Activated T-cell treated with anti-CD3 and anti-CD28 coated beads for 24 hours (primary cell): ENCODE results near the gene ST8SIA2.

Experiments
- DNase-seq: peaks from one replicate; pipeline ENCODE4 v3.0.0-alpha.2; 2020; ENCODE audit warnings: low read depth

The ST8SIA2 gene

DNA sequence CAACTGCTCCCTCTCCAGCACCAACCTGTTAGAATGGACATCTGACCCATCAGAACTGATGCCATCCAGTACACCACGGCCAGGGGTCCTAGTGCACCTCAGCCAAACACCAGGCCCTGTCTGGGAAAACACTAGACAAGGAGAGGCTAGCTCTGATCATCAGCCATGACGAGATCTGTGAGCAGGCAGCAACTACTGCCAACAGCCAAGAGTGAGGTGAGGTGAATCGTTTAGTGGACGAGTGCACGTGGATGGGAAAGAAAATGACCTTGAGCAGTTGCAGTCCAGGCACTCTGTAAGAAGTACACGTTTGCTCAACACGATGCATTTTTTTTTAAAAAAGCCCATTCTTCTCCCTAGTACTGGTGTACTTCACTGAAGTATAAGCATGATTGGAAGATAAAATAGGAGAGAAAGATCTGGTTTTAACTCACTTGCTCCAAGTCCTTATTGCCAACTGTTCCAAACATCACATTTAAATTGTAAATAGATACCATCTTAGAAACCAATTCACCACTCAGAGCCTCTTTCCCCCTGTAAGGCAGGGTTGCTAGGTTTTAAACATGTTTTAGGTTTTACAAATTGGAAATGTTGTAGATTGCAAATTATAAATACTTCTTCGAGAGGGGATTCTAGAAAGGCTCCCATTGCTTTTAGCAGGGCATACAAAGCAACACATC is 5.7 kb downstream of the ST8SIA2 start:
- DNase-seq: no peak

DNA sequence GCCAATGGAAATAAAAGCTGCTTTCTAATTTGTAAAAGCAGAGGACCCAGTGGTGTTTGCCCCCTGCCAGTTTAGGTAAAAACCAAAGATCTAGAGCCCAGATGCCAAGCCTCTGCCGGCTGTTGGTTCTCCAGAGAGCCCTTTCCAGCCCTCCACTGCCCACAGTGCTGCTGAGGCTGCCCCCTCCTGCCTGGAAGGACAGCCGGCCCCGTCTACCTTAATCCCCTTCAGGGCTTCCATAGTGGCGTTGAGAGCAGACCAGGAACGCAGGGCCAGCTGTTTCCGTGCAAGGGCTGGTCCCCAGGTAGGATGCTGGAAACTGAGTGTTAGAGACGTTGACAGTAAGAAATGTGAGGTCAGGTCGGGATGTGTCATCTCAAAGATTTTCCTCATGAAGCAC is 6.9 kb downstream of the ST8SIA2 start:
- no peak for DNase-seq

DNA sequence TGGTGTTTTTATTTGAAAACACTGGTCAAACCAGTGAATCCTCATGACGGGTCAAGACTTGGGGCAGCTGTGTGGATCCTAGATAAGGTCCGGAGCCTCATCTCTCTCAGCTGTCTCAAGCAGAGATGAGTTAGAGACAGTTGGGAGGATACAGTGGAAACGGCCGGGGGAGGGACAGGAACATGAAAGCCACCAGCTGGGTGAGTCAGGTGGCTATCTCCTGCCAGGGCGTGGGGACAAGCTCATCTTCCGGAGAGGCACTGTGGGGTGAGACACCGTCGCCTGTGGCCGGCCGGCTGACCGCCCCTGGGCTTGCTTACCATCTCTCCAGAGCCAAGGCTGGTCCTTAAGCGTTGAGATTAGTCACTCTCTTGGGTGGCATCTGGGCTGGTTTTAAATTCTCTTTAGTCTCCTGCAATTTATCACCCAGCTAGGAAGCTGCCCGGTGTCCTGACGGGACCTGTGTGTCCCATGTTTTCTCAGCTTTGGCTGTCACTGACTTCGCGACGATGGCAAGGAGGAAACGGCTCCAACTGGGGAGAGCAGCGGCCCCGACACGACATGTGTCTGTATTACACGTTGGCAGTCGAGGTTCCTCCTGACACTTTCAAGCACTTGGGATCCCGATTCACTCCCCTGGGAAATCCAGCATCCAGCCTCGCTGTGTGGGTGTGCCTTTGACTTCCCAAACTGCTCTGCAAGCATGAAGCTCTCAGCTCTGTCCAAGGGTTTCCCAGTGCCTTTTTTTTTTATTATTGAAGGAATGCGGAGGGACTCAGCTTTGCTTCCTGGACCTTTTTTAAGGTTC is 7.5 kb downstream of the ST8SIA2 start:
- DNase-seq: no peak

DNA sequence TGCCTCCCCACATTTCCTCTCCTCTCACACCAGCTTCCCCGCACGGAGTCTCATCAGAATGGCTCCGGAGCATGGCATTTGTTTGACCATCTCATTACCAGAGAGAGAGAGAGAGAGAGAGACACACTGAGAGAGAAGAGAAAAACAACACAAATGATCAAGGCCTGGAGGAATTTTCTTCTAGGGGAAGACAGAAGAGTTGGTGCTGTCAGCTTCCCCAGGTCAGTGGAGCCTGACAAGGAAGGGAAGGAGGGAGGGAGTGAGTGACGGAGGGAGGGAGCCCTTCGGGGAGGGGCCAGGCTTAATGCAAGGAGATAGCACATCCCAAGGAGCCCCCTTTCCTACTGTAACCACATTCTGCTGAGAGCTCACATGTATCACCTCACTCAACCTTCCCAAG is 9.1 kb downstream of the ST8SIA2 start:
- no peak for DNase-seq

DNA sequence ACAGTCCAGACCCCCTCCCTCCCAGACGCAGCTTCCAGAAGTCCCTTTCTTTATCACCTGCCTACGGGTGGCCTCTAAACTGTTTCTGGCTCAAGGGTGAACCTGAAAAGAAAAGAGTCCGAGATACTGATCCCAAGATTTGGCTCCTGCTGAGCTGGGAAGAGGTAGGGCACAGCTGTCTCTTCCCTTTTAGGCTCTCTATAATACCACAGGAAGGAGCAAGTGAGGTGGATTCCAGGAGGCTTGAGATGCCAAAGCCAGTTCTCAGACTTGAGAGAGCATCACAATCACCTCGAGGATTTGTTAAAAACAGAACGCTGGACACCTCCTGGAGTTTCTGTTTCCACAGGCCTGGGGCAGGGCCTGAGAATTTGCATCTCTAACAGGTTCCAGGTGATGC is 12.3 kb downstream of the ST8SIA2 start:
- DNase-seq: no peak

DNA sequence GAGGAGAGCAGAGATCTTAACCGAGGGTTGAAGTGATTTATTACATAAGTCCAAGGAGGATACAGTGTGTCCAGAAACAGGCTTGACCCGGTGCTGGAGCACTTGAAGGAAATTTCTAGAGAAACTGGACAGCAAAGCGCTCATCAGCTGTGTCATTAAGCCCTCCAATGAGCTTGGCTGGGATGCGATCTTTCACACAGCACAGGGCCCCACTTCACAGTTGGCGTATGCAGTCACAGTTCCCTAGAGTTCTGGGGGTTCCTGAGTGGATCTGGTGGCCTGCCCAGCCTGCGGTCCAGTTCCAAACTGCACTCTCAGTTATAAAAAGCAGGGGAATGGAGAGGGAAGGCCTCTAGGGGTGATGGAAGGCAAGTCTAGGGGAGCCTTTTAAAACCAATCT is 13.6 kb downstream of the ST8SIA2 start:
- DNase-seq: no peak

DNA sequence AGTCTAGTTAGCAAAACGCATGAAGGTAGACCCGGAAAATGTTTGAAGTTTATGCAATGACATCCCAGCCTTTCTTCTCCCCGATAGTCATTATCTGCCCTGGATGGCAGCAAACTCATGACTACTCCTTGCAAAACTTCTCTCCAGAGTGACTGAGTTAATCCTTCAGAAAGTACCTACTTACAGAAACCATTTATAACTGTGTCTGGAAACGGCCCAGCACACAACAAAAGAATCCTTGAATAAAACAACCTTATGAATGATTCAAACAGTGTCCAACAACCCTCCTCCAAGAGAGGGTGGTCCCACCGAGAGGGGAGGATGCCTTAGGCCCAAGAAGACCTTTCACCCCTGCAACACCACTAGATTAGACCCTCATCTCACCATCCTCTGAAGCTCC is 14.2 kb downstream of the ST8SIA2 start:
- DNase-seq: no peak

DNA sequence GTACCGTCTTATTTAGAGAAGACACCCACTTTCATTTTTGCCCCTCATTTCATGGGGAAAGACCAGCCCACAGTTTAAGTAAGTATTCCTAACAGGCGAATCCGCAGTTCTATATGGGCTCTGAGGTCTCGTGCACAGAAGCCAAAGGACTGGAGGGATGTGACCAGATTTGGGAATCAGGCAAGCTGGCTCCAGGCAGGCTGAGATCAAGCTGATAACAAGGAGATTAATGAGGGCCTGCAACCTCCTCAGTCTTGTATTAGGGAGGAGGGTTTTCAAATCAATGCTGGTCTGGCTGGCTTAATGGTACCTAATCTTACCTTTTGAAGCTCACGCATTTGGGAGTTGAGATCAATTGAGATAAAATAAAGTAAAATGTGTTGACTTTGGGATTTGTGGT is 15.3 kb downstream of the ST8SIA2 start:
- no peak for DNase-seq

DNA sequence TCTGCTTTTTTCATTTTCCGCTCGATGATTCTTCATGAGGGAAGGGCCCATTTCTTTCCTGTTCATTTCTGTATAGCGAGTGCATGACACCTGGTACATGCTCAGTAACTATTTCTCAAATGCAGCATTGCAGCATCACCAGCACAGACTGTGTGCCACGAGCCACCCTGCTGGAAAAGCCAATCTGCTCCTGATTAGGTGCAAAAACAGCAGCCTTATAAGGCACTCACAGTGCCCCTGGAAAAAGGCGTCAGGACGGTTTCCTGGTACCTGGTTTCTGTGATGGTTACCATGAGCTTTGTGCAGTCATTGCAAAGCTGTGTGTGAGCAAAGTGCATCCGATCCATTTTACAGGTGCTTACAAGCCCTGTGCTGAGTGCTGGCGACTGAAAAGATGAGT is 15.8 kb downstream of the ST8SIA2 start:
- DNase-seq: no peak

DNA sequence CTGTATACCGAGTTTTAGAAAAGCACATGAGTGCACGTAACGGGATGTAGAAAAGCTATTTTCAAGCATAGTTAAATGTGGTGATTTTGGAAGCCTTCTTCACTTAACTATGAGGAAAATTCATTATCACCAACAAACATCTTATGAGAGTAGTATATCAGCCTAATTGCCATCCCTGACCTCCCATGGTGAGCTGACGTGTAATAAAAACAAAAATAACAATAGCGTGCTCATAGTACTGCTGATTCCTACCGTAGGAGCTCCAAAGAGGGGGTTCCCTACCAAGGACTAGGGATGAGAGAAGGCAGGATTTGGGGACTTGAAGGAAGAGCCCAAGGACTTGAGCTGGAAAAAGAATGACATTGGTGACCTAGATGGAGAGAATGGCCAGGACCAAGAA is 16.9 kb downstream of the ST8SIA2 start:
- DNase-seq: no peak

DNA sequence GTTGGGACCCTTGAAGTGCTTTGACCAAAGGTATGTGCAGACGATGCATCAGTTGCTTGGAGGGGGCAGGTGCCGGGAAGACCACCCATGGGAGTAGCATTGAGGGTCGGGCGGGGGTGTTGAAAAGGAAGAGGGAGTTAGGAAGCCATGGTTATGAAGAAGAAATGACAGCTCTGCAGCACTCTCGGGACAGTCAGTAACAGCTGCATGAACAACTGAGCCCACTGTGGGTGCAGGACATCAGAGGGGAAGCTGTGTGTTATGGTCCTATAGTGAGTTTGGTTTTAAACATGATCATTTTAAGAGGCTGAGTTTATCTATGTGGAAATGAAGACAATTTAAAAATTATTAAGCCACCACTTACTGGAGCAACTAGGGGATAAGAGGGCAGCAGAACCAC is 17.6 kb downstream of the ST8SIA2 start:
- DNase-seq: no peak

DNA sequence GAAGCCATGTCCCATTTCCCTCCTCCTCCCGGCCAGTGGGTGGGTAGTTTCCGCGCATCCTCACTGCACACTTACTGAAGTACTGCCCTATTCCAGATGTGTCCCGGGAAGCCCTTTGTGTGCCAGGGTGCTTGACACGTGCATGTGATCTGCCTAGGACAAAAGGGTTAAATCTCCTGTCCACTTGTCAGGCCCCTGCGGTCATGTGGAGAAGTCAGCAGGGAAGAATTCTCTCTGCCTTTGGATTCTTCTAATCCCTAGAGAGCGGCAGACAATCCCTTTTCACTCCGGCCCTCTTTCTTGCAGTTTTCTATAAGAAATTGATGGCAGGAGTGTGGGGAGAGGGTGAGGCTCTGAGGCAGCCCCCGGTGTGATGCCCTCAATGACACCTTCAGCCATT is 19.8 kb downstream of the ST8SIA2 start:
- DNase-seq: no peak

DNA sequence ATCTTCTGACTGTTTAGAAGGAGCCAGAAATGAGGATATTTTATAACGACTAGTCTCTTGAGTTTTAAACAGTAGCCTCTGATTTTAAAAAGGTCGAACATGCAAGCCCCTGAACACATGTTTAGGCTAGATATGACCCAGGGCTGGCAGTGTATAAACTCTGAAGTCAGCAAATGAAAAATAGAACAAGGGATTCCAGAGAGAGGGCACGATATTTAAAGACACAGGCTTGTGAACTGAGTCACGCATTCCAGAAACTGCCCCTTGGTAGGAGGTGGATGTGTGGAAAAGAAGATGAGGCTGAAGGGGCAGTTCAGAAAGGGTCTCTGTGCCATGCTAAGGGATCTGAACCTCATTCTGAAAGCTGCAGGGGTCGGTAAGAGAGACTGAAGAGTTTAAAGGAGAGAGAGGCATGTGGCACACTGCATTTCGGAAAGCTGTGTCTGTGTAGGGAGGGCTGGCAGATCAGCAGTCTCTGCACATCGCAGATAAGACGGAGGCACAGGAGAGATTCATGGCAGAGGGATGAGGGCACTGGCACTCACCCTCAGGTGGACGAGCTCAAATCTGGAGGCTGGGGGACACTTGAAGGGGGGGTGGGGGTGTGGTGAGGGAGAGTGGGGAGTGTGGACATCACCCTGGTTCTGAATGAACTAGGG is 22.1 kb downstream of the ST8SIA2 start:
- no peak for DNase-seq

DNA sequence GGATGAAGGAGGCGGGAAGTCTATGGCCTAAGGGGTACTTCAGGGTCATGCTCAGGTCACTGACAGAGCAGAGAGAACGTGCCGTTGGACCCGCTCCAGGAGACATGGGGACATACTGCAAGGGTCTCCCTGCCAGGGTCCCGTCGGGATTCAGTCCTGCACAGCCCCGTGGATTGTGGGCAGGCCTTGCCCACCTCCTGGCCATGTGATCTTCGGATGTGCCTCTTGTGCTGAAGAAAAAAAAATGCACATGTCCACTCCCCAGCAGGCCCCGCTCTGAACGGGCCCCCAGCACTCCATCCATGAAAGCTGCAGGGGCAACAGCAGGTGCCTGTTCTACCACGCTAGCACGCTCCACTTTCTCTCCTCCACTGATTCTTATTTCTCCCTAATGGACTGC is 22.9 kb downstream of the ST8SIA2 start:
- no peak for DNase-seq

DNA sequence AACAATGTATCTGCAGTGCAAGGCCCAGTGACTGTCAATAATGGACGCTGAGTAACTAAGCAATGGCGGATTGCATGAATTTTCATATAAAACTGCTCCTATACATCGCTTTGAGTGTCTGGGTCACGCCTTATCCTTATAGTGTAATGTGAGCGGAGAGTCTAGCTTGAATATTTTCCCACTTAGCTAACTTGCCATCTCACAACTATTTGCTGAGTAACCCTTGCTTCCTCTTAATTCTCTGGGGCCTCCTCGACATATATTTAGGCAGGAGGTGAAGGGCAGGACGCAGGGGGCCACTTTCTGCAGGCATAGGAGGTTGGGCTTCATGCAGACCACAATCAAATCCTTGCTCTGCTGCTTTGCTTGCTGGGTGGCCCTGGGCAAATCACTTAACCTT is 24.0 kb downstream of the ST8SIA2 start:
- DNase-seq: no peak

DNA sequence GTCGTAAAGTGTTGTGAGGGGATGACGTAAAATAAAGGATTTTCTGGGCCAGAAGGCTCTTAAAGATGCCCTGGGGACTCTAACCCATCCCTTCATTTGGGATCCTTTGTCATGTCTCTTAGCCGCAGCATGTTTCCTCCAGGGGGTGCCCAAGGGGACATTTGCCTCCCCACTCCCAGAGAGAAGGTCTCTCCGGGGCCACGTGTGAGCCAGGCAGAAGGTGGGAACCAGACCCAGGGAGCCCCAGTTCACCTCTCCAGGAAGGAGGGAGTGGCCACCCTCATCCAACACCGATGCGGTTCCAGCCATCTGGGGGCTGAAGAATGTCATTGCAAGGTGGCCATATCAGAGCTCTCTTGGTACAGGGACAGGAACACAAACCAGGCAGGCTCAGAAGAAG is 25.2 kb downstream of the ST8SIA2 start:
- DNase-seq: no peak

DNA sequence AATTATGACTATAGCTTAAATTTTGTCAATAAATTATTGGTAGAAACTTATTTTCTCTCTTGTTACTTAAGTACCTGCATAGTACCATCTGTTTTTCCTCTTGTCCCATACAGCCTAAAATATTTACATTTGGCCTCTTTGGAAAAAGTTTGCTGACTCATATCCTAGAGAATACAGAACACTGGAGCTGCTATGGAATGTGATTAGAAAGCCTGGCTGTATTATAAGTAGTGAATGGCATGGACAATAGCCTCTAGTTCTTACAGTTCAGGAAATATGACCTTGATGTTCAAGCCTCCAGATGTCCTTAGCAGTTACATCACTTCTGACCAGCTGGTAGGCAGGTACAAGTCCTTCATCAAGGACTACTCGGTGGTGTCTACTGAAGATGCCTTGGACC is 28.3 kb downstream of the ST8SIA2 start:
- no peak for DNase-seq

DNA sequence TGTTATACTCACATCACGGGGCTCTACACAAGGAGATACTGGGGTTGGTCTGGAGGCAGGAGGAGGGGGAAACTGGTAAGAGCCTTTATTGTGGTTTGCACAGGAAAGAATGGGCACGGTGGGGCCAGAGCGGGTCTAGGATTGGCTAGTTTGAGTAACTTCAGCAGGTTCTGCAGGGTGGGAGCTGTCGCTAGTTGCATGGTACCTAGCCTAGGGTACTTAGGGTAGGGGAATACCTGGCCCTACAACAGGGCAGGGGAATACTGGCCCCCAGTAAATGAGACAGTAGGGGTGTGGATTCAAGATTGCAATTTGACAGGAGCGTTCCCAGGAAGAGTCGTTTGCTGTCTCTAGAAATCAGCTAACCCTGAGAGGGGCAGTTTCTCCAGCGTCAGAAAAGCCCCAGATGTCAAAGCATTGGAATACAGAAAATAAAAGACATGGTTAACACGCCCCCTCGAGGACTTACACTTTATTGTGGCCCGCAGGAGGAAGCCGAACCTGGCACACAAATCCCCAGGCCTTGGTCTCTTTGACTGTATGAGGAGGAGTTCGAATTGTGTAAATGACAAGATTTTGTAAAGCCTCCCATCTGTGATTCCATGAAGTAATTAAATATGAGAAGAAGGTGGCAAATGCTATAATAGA is 32.0 kb downstream of the ST8SIA2 start:
- no peak for DNase-seq

DNA sequence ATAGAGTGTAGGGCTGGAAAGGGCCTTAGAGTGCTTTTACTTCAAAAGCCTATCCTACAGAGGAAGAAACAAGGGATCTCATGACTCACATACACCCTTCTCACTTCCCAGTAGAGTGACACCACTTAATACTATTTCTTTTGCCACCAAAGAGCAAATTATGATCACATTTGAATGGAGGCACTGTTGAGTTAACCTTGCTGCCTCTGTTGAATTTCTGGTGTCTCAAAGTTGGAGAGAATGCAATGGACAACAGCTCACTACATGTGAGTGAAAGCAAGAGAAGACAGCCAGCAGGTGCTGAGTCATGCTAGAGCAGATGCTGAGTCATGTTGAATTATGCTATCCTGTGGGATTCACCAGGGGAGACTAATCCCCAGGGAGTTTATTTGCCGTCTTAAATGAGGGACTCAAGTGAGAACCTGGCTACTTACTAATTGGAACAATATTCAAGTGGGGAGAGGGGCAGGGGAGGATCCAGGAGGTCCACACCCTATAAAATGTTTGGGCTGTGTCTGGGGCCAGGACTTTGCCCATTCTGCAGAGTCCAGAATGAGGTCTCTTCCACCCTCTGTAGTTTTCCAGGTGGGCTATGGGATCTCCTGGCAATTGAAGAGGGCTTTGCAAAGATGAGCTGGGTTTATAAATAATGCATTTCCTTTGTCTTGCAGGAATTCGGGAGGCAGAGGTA is 35.8 kb downstream of the ST8SIA2 start:
- no peak for DNase-seq

DNA sequence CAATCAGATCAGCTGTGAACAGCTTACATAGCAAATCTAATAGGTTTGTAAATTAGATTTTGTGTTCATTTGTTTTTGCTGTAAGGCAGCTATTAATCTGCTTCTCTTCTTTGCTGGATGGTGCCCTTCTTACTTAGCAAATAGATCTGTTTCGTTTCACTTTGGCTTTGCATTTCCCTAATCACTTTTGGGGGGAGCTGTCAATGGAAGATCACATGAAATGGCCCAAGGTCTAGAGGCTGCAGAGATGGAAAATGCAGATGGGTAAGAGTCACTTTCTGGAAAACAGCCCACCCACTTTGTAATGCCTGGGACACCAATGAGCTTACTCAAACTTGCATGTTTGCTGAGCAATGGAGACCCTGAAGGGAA is 36.4 kb downstream of the ST8SIA2 start:
- no peak for DNase-seq

DNA sequence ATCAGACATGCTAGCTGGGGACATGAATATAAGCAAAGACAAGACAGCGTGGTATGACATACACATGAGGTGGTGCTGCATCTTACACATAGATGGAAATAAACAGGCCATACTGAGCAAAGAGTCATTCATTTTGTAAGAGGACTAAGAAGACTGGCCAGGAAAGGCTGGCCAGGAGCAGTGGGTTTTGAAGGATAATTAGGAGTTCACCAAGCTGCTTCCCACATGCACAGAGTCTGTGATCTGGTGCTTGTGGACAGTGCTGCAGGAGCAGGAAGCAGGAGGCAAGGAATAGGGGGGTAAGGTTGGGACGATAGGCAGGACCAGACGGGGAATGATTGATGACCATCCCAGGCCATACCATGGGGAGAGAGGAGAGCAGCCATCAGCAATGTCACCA is 41.5 kb downstream of the ST8SIA2 start:
- DNase-seq: no peak

DNA sequence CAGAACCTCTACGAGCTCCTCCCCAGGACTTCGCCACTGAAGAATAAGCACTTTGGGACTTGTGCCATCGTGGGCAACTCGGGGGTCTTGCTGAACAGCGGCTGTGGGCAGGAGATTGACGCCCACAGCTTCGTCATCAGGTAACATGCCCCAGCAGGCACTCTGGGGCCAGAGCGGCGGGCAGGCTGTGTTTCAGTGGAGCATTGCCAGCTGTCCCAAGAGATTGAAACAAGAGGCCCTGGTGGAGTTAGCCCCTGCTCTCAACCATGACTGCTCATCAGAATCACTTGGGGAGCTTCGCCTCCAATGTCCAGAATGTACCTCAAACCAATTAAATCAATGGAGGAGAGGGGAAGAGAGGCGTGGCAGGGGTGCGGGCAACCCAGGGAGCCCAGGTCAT is 44.8 kb downstream of the ST8SIA2 start:
- DNase-seq: no peak
